ENCODE results near the gene TOGARAM2.

- TF ChIP-seq POLR2AphosphoS5 (IDR thresholded peaks at IDR 0.05; ENCODE audit: borderline replicate concordance, low read depth, low read length) (no peak), EZH2 (IDR thresholded peaks at IDR 0.05) (no peak)
These were observed 2.1 kb upstream of the TOGARAM2 start for GRCh38 chr2:28979041-28979440.

Data from SK-N-MC (cell line).